HepG2 (cell line): ENCODE data around the gene DAB2IP. TPM values are rescaled to one million over a fixed set of nuclear protein-coding genes. Genes with fewer than 3 reads are reported as not detected.

ENCODE experiments used
- ATF7 ChIP-seq, 2 experiments: fragments of 450-650 bp in 1 of 2; sonication (generic) in 1 of 2; formaldehyde crosslinking in 1 of 2; IDR thresholded peaks; 2 replicates each; pipeline versions ENCODE4 v1.4.0 to v1.6.1; 2016 to 2020; ENCODE audit warnings: antibody characterized with exemption in 1 of 2, mild to moderate bottlenecking in 1 of 2, missing genetic modification reagents in 1 of 2
- CAMTA2 ChIP-seq: sonication (generic); formaldehyde crosslinking; IDR thresholded peaks from 2 replicates; pipeline ENCODE4 v1.4.0; 2020; ENCODE audit warnings: mild to moderate bottlenecking, missing genetic modification reagents, borderline replicate concordance
- CBX2 ChIP-seq, 2 experiments: fragments of 200-600 bp in 1 of 2; sonication (generic); formaldehyde crosslinking in 1 of 2; IDR thresholded peaks; 2 replicates each; pipeline versions ENCODE4 v1.7.0 to v1.8.1; 2018 to 2022; ENCODE audit warnings: low read depth in 2 of 2, low read length in 1 of 2, mild to moderate bottlenecking in 1 of 2, missing genetic modification reagents in 1 of 2
- DMAP1 ChIP-seq: IDR thresholded peaks from 2 replicates; pipeline ENCODE4 v1.6.1; 2016
- FOXK2 ChIP-seq: fragments of 450-650 bp; IDR thresholded peaks from 2 replicates; pipeline ENCODE4 v1.6.1; 2016
- GLI4 ChIP-seq: sonication (generic); formaldehyde crosslinking; IDR thresholded peaks from 2 replicates; pipeline ENCODE4 v1.5.1; 2020; ENCODE audit warnings: missing genetic modification reagents, mild to moderate bottlenecking, moderate library complexity, borderline replicate concordance
- HDAC1 ChIP-seq: sonication (generic); formaldehyde crosslinking; IDR thresholded peaks from 2 replicates; pipeline ENCODE4 v1.5.1; 2020; ENCODE audit warnings: mild to moderate bottlenecking, missing genetic modification reagents
- HDAC2 ChIP-seq: sonication (generic); formaldehyde crosslinking; IDR thresholded peaks from 2 replicates; pipeline ENCODE4 v1.4.0; 2020; ENCODE audit warnings: missing genetic modification reagents
- HES4 ChIP-seq: sonication (generic); formaldehyde crosslinking; IDR thresholded peaks from 2 replicates; pipeline ENCODE4 v1.9.0; 2021; ENCODE audit warnings: mild to moderate bottlenecking, missing genetic modification reagents, borderline replicate concordance
- HNRNPL ChIP-seq: fragments of 200-400 bp; formaldehyde crosslinking; IDR thresholded peaks from 2 replicates; pipeline ENCODE4 v1.6.1; 2017; ENCODE audit warnings: mild to moderate bottlenecking, low read depth, low read length
- KAT7 ChIP-seq: IDR thresholded peaks from 2 replicates; pipeline ENCODE4 v1.6.1; 2018; ENCODE audit warnings: borderline replicate concordance, missing compliant biosample characterization
- MXD4 ChIP-seq: IDR thresholded peaks from 2 replicates; pipeline ENCODE4 v1.6.1; 2016; ENCODE audit warnings: mild to moderate bottlenecking, missing biosample characterization, missing genetic modification reagents
- NFE2L1 ChIP-seq: sonication (generic); formaldehyde crosslinking; IDR thresholded peaks from 2 replicates; pipeline ENCODE4 v1.4.0; 2020; ENCODE audit warnings: missing genetic modification reagents, mild to moderate bottlenecking, borderline replicate concordance
- NONO ChIP-seq, 2 experiments: fragments of 450-650 bp in 1 of 2; sonication (generic) in 1 of 2; formaldehyde crosslinking in 1 of 2; IDR thresholded peaks in 1 of 2; conservative IDR thresholded peaks in 1 of 2; 2 replicates each; pipeline versions ENCODE4 v1.6.1 to v1.8.0; 2017 to 2022; ENCODE audit warnings: mild to moderate bottlenecking in 1 of 2, missing genetic modification reagents in 1 of 2, moderate library complexity in 1 of 2
- PCBP1 ChIP-seq: fragments of 200-400 bp; formaldehyde crosslinking; IDR thresholded peaks from 2 replicates; pipeline ENCODE4 v1.6.1; 2017; ENCODE audit warnings: mild to moderate bottlenecking, low read depth, low read length, borderline replicate concordance
- RAD51 ChIP-seq: fragments of 450-650 bp; IDR thresholded peaks from 2 replicates; pipeline ENCODE4 v1.6.1; 2016; ENCODE audit warnings: borderline replicate concordance
- RFXAP ChIP-seq: sonication (generic); formaldehyde crosslinking; IDR thresholded peaks from 2 replicates; pipeline ENCODE4 v1.4.0; 2020; ENCODE audit warnings: missing genetic modification reagents, borderline replicate concordance
- SALL1 ChIP-seq: sonication (generic); formaldehyde crosslinking; IDR thresholded peaks from 2 replicates; pipeline ENCODE4 v1.8.0; 2022; ENCODE audit warnings: mild to moderate bottlenecking, missing genetic modification reagents
- SMARCC2 ChIP-seq: fragments of 450-650 bp; IDR thresholded peaks from 2 replicates; pipeline ENCODE4 v1.6.1; 2017; ENCODE audit warnings: antibody characterized with exemption, mild to moderate bottlenecking
- TEAD2 ChIP-seq: sonication (generic); formaldehyde crosslinking; IDR thresholded peaks from 2 replicates; pipeline ENCODE4 v1.9.0; 2021; ENCODE audit warnings: missing genetic modification reagents
- ZKSCAN8 ChIP-seq: IDR thresholded peaks from 2 replicates; pipeline ENCODE4 v1.6.1; 2016; ENCODE audit warnings: borderline replicate concordance, missing genetic modification reagents, missing compliant biosample characterization
- ZNF101 ChIP-seq: sonication (generic); formaldehyde crosslinking; IDR thresholded peaks from 2 replicates; pipeline ENCODE4 v1.4.0; 2020; ENCODE audit warnings: mild to moderate bottlenecking, low read depth, missing genetic modification reagents, borderline replicate concordance
- ZNF282 ChIP-seq: fragments of 450-650 bp; IDR thresholded peaks from 2 replicates; pipeline ENCODE4 v1.6.1; 2018; ENCODE audit not compliant: partially characterized antibody
- ZNF383 ChIP-seq: sonication (generic); formaldehyde crosslinking; IDR thresholded peaks from 2 replicates; pipeline ENCODE4 v1.4.0; 2020; ENCODE audit warnings: missing genetic modification reagents, mild to moderate bottlenecking, borderline replicate concordance
- ZNF496 ChIP-seq: sonication (generic); formaldehyde crosslinking; IDR thresholded peaks from 2 replicates; pipeline ENCODE4 v1.8.1; 2023; ENCODE audit warnings: mild to moderate bottlenecking, moderate library complexity, missing genetic modification reagents; ENCODE audit not compliant: insufficient replicate concordance
- ZNF563 ChIP-seq: sonication (generic); formaldehyde crosslinking; IDR thresholded peaks from 2 replicates; pipeline ENCODE4 v1.8.0; 2022; ENCODE audit warnings: mild to moderate bottlenecking, moderate library complexity, missing genetic modification reagents
- ZNF567 ChIP-seq: sonication (generic); formaldehyde crosslinking; IDR thresholded peaks from 2 replicates; pipeline ENCODE4 v1.8.1; 2023; ENCODE audit warnings: mild to moderate bottlenecking, missing genetic modification reagents, borderline replicate concordance
- ZNF598 ChIP-seq: sonication (generic); formaldehyde crosslinking; IDR thresholded peaks from 2 replicates; pipeline ENCODE4 v1.5.1; 2020; ENCODE audit warnings: mild to moderate bottlenecking, missing genetic modification reagents, borderline replicate concordance
- polyA plus RNA-seq, 8 experiments: library from polyadenylated mRNA; depleted of rRNA in 3 of 8; stranded (reverse) in 7 of 8; unstranded in 1 of 8; fragments of >200 nt; fragmentation: Illumina TruSeq in 4 of 8; extraction: Trizol in 4 of 8; gene quantifications; 2 replicates each; pipeline versions ENCODE4 v1.2.1 to v1.2.3, GENCODE V29; 2011 to 2016; ENCODE audit warnings: low read depth in 4 of 8, missing spikeins in 1 of 8, mixed read lengths in 1 of 8; ENCODE audit not compliant: insufficient read depth in 1 of 8
- total RNA-seq, 5 experiments: library from RNA; depleted of rRNA; stranded (reverse); fragments of >200 nt; fragmentation: Illumina TruSeq; extraction: Trizol; gene quantifications; 2 replicates each; pipeline ENCODE4 v1.2.3, GENCODE V29; 2016; ENCODE audit warnings: low read depth in 1 of 5
- TF ChIP-seq, protein P1 (sequence below): sonication (generic); formaldehyde crosslinking; IDR thresholded peaks from 2 replicates; pipeline ENCODE4 v1.5.0; 2020; ENCODE audit warnings: mild to moderate bottlenecking, missing genetic modification reagents, moderate library complexity

DAB2IP gene
- total and polyA plus RNA-seq, 2 of the 13 experiments (the other 11 are each of a cell fraction or from before 2014, with no cell fraction given), result 25.3 to 37.9 TPM

DNA sequence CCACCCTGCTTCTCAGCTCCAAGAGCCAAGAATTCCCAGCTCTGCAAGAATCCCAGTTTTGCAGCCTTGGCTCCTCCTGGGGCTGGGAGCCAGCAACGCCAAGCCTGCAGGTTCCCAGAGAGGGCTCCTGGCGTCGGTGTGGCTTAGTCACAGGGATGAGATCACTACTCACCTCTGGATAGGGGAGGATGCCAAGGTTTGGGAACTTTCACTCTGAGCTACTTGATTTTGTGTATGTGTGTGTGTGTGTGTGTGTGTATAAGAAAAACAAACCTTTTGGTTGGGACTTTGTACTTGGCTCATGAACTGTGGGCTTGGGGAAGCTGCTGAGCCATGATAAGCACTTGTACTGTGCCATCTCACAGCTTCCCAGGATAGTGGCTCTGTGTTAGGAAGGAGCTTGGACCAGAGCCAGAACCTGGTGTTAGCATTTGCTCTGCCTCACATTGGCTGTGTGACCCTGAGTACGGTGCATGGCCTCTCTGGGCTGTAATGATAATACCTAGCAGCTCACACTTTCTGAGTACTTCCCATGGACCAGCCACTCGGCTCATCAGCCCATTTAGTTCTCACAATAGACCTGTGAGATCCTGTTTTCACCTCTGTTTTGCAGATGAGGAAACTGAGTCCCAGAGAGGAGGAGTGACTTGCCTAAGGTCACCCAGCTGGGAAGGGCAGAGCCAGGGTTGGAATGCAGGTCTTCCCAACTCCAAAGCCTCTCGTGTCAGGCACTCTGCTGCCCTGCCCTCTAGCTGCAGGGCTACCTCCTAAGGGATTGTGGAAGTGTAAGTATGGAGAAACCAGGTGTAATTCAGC lies 41.4 kb upstream of the DAB2IP start (continued):
- no peak for TF ChIP-seq HES4 (CRISPR knock-in tag)
- TF ChIP-seq ZNF496, result no peak
- no peak for TF ChIP-seq ZKSCAN8 (CRISPR knock-in tag)
- TF ChIP-seq ZNF101 (CRISPR knock-in tag), result no peak
- TF ChIP-seq ZNF383 (CRISPR knock-in tag), result no peak
- TF ChIP-seq HDAC1, result peak; percentile 47; the same call in 1 of the 2 replicates
- no peak for TF ChIP-seq PCBP1
- no peak for TF ChIP-seq CAMTA2
- no peak for TF ChIP-seq HNRNPL
- no peak for TF ChIP-seq NONO (IDR thresholded peaks at IDR 0.05)
- TF ChIP-seq NONO (CRISPR knock-in tag; conservative IDR thresholded peaks at IDR 0.05), result peak; percentile 38; the same call in 1 of the 2 replicates
- TF ChIP-seq ZNF282, result no peak
- TF ChIP-seq DMAP1 (CRISPR knock-in tag), result no peak
- no peak for TF ChIP-seq CBX2 (IDR thresholded peaks at IDR 0.05; ENCODE audit: low read depth, low read length)
- no peak for TF ChIP-seq CBX2 (CRISPR knock-in tag; IDR thresholded peaks at IDR 0.05; ENCODE audit: low read depth)
- TF ChIP-seq TEAD2 (CRISPR knock-in tag), result no peak
- TF ChIP-seq ZNF567 (CRISPR knock-in tag), result no peak
- no peak for TF ChIP-seq KAT7 (CRISPR knock-in tag)
- no peak for TF ChIP-seq GLI4
- TF ChIP-seq HDAC2 (CRISPR knock-in tag), result peak; percentile 66
- no peak for TF ChIP-seq RFXAP (CRISPR knock-in tag)
- no peak for TF ChIP-seq ZNF563 (CRISPR knock-in tag)
- no peak for TF ChIP-seq RAD51
- TF ChIP-seq FOXK2, result no peak
- TF ChIP-seq SALL1 (CRISPR knock-in tag), result peak; percentile 74
- TF ChIP-seq ATF7 (IDR thresholded peaks at IDR 0.05), result peak; percentile 16; the same call in 1 of the 2 replicates
- TF ChIP-seq ATF7 (CRISPR knock-in tag; IDR thresholded peaks at IDR 0.05), result 0 out of 2 replicates have a peak, but pooled peaks have one; percentile 61
- TF ChIP-seq MXD4 (CRISPR knock-in tag), result no peak
- TF ChIP-seq NFE2L1 (CRISPR knock-in tag), result no peak
- no peak for TF ChIP-seq SMARCC2
- TF ChIP-seq, protein P1, sequence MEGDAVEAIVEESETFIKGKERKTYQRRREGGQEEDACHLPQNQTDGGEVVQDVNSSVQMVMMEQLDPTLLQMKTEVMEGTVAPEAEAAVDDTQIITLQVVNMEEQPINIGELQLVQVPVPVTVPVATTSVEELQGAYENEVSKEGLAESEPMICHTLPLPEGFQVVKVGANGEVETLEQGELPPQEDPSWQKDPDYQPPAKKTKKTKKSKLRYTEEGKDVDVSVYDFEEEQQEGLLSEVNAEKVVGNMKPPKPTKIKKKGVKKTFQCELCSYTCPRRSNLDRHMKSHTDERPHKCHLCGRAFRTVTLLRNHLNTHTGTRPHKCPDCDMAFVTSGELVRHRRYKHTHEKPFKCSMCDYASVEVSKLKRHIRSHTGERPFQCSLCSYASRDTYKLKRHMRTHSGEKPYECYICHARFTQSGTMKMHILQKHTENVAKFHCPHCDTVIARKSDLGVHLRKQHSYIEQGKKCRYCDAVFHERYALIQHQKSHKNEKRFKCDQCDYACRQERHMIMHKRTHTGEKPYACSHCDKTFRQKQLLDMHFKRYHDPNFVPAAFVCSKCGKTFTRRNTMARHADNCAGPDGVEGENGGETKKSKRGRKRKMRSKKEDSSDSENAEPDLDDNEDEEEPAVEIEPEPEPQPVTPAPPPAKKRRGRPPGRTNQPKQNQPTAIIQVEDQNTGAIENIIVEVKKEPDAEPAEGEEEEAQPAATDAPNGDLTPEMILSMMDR (CRISPR knock-in tag), result no peak; the same call in 1 of the 2 replicates
- peak; percentile 33; the same call in 1 of the 2 replicates for TF ChIP-seq ZNF598
